Fibroblast of upper back skin (primary cell): Measurements from ENCODE around the gene OR52D1.
A peak's percentile ranks its signal among the peaks of the same experiment; 100 is the strongest.

Experiments used
- DNase-seq: peaks from one replicate; pipeline ENCODE4 v3.0.0-alpha.2; 2013

The OR52D1 gene

DNA sequence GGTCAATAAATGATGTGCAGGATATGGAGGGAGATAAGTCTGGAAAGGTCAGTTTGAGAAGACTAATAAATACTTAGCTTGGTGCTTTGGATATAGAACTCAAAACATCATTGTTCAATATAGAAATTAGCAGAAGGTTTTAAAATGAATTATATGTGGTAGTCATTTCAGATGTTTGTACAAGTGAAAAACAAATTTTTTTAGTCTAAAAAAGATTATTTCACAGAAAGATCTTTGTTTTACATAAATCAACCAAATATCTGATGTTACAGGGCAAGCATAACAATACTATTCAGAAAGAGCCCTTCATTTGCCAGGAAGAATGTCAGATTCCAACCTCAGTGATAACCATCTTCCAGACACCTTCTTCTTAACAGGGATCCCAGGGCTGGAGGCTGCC lies at the start of gene OR52D1:
OR52D1 (plus strand) TSS at position 301 of the 400 bp plus-strand sequence; CDS start at position 323, 22 bp downstream.
- no peak for DNase-seq

DNA sequence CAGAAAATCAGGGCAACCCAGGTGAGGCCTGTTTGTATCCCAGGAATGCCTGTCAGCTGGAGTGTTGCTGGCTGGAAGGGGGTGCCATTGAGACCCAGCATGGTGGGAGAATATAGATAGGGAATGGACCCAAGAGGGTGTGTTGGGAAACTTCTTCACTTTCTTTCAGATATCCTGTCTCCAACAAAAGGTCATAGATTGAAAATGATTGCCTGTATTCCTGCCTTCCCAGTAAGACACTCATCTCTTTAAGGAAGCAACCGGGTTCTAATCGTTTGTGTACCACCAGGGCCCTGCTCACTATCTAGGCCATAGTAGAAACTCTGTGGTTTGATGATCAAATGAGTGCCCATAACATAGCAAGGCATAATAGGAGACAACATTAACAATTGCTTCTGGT lies 47.1 kb upstream of the OR52D1 start, which contains the start of gene OR51I1:
OR51I1 (minus strand) TSS at position 101 of the 400 bp plus-strand sequence; CDS start at position 101, 0 bp downstream.
- no peak for DNase-seq

DNA sequence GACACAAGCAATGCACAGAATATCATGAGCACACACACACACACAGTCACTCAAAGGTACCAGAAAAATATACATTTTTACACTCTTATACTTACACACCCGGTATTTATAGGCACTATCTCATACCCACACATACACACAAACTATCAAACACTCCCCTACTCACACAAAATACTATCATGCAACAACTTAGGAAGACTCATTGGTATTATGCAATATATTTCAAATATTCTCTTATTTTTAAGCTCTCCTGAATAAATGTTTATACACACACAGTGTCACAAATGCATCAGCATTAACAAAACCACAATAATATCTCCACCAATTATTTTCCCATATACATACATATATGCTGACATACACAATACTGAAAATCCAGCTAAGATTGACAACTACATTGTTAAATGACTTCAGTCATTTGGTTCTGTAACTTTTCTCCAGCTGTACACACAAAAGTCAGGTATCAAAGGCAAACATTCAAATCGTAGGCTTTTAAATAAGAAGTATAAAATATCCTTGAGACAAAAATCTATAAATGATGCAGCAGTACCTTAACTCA lies 44.6 kb upstream of the OR52D1 start:
- no peak for DNase-seq

DNA sequence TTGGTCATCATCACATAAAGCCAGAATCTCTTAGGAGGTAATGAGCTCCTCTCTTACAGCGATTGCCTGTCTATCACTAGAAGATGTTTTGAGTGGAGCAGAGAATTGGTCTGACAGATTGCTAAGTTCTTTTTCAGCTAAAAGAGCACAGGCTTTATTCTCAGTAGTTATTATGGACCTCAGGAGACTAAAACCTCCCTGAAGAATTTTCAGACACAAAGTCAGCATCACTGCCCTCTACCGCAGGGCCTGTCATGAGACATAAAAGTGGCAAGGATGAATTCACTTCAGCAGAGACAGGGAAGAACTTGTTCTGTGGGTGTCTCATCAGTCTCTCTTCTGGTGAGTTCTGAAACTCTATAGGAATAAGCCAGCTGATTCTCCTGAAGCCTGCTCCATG lies 39.5 kb upstream of the OR52D1 start, which contains the start of gene OR51I2:
OR51I2 (plus strand) TSS at position 301 of the 400 bp plus-strand sequence. CDS start 4,166 bp downstream, outside the sequence.
- DNase-seq: no peak

DNA sequence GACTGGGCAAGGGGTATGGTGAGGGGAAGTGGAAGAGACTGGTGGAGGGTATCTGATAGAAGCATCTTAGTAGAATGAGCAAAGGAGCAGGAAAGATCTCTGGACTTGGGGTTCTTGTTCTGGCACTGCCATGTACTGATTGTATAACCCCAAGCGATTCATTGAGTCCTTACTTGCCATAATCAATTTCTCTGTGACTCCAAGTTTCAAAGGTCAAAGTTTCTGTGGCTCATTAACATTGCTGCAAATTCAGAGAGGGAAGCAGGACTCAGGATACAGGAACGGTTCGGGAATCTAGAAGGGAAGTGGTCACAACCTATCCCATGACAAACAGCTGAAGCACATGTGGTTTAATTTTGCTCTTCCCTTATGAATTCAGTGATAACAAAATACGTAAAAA lies 39.1 kb upstream of the OR52D1 start:
- DNase-seq: no peak

DNA sequence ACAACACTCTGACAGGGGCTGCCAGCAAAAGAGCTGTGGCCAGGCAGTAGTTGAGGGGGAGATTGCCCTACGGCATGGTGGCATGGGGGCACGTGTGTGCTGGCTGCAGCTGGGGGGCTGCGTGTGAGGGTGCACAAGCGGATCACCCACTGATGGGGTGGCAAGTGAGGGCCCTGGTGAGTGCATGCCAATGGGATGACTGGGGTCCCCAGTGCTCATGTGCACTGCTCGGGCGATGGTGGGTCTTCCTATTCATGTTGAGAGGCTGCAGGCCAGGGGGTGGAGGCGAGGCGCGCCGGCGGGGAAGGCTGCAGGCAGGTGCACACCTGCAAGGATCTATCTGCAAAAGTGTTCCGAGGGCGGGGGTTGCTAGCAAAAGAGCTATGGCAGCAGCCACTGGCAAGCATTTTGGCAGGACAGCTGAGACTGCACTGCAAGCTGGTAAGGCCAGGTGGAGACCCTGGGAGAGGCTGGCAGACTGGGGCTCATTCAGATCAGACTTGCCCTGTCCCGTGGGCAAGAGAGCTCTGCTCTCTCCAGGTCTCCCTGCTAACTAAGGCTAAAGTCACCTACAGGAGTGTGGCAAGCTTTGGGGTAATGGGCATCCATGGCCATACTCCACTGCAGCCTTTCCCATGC lies 27.4 kb upstream of the OR52D1 start:
- DNase-seq: no peak

DNA sequence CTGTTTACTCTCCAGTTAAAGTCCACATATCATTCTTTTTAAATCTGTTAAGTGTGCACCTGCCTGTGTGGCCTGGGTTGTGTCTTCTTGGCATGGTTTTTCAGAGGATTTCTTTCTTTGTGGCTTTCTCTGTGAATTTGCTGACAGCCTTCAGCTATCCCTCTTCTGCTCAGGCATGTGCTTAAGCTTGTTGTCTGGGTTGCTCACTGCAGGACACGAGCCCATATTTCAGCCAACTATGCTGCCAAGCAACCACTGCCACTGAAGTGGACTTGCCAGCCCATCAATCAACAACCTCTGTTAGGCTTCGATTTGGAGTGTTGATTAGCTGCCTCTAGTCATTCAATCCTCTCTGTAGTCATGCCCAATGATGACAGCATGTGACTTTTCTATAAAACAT lies 21.0 kb upstream of the OR52D1 start:
- DNase-seq: no peak

DNA sequence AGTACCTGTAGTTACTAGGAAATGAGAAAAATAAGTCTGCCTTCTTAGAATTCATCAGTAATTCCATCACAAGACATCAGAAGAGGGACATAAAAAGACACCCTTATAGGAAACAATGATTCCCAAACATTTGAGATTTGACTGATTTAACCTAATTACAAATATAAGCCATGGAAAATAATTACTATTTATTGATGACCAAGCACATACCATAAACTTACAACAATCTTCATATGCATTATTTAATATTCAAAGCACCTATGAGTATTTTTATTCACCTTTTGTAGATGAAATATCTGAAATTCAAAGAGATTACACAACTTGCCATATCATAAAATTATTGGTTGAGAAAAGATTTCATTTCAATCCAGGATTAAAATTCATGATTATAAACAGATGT lies 14.6 kb upstream of the OR52D1 start:
- no peak for DNase-seq

DNA sequence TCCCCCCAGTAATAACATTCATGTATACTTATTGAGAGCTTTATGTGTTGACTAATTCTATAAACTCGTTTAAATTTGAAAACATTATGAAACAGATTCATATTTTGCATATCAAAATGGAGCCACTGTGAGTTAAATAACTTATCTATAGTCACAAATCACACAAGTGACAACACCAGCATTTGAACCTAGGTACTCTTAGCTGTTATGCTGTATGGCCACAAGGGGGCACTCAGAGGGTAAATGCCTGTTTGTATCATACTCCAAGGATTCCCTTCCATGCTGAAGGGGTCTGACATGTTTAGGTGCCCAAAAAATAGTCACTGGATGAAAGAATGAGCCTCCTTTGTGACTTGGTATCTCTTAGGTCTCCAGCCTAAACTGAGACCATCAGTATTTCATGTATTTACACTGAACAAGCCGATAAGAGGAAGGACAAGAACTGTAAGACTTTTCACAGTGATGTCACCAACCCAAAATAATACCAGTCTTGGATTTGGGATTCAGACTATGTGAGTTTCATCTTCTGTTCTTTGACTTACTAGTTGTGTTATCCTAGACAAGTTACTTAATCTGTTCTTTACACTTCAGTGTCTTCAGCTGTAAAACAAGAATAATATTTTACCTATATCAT lies 12.2 kb upstream of the OR52D1 start:
- peak; percentile 64 for DNase-seq

DNA sequence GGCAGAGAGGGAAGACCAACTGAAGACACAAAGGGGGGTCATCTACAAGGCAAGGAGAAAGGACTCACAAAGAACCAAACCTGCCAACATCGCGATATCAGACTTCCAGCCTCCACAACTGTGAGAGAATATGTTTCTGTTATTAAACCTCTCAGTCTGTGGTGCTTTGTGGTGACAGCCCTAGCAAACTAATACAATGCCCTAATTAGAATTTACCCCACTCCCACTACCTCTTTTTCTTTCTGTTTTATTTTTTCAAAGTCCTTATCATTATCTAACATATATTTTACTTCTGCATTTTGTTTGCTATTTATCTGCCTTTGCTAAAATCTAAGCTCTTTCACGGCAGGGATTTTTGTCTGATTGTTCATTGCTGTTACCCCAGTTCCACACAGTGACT lies 2.5 kb upstream of the OR52D1 start:
- no peak for DNase-seq

DNA sequence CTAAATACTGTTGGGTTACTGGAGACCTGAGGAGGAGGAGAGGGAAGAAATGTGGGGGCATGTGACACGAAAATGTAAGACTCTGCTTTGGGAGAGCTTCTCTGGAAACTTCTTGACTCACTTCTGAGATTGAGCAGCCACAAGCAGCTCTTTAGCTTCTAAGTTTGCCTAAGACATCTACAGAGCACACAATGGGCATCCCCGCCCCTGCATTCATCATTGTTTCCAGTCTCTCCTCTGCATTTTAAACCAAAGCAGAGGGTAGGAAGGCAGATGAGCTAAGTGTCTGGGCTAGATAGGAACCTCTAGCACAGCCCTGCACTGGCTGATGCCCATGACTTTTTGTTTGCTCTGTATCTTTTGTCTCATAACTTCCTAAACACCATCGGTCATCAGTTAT lies 2.1 kb upstream of the OR52D1 start:
- no peak for DNase-seq

DNA sequence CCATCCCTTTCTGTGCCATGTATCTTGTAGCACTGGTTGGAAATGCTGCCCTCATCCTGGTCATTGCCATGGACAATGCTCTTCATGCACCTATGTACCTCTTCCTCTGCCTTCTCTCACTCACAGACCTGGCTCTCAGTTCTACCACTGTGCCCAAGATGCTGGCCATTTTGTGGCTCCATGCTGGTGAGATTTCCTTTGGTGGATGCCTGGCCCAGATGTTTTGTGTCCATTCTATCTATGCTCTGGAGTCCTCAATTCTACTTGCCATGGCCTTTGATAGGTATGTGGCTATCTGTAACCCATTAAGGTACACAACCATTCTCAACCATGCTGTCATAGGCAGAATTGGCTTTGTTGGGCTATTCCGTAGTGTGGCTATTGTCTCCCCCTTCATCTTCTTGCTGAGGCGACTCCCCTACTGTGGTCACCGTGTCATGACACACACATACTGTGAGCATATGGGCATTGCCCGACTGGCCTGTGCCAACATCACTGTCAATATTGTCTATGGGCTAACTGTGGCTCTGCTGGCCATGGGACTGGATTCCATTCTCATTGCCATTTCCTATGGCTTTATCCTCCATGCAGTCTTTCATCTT lies 414 bp downstream of the OR52D1 start:
- DNase-seq: no peak

DNA sequence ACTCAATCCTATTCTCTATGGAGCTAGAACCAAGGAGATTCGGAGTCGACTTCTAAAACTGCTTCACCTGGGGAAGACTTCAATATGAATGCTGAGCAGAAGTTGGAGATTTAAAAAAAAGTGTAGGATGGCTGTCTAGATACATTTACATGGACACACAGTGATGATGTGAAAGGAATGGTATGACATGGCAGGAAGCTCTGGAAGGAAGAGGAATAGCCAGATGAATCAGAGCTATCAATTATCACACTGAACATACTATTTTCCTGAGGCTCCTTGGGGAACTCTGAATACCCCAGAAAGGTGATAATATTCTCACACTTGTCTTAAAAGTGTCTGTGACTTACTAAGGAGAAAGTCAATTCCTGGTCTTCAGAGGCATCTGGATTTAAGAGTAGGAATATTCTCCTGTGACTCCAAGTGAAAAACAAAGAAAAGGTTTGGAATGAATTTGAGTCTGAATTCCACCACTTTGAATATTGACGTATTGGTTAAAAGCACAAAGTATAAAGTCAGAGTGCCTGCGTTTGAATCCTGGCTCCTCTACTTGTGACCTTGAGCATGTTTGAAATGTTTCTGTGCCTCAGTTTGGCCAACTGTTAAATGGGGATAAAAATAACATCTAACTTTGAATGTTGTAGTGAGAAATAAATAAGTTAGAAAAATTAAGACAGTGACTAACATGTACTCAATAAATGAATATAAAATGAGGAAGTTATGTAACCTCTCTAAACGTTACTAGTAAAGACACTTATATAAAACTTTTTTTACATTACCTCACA lies 1.3 kb downstream of the OR52D1 start:
- DNase-seq: peak; percentile 73

DNA sequence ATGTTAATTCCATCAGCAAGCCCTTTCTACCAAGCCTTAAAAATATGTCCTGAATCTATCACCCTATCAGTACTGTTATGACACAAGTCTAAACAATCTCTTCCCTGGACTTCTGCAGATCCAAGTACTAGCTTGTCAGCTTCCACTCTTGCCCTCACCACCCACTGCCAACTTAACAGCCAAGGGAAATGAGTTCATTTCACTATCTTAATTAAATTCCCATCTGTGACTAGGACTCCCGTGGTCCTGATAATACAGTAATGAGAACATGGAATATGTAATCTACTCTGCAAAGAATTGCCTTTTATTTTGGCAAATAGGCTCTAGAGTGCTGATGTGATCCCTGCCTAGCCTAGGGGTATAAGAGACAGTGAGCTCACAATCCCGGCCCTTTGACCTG lies 11.2 kb downstream of the OR52D1 start:
- no peak for DNase-seq

DNA sequence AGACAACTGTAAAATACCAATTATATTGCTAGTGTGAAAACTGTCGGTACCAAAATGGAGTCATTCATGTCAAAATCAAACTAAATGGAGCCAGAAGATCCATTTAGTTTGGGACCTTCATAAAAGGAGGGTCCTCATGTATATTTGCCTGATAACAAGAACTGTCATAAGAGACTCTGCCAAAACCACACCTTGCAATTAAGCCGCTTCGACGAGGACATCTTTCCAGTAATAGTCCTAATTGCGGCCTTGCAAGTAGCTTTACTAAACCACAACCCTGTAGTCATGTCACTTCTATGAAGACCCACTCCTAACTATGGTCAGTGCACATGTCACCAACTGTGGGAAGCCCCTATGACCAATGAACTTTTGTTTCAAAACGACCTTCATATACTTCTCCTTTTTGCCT lies 11.9 kb downstream of the OR52D1 start:
- DNase-seq: no peak

DNA sequence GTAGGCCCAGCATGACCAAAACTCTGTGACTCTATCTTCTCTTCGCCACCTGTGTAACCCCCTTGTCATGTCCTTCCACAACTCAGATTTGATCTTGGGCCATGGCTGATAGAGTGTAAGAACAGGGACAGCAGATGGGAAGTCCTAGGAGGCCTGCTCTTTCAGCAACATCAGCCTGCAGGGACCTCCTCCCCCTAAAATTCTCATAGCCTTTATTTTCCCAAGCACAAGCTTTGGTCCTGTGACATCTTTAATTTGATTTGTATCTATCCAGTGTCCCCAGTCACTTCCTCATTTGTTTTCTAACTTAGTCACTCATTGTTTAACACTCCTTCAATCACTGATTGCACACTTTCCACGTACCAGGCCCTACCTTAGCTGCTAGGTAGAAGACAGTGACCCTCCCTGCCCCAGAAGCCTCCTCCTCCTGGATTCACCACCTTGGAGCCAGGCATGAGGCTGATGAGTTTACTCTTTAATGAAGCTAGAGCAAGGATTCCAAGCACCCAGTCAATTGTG lies 16.0 kb downstream of the OR52D1 start:
- no peak for DNase-seq

DNA sequence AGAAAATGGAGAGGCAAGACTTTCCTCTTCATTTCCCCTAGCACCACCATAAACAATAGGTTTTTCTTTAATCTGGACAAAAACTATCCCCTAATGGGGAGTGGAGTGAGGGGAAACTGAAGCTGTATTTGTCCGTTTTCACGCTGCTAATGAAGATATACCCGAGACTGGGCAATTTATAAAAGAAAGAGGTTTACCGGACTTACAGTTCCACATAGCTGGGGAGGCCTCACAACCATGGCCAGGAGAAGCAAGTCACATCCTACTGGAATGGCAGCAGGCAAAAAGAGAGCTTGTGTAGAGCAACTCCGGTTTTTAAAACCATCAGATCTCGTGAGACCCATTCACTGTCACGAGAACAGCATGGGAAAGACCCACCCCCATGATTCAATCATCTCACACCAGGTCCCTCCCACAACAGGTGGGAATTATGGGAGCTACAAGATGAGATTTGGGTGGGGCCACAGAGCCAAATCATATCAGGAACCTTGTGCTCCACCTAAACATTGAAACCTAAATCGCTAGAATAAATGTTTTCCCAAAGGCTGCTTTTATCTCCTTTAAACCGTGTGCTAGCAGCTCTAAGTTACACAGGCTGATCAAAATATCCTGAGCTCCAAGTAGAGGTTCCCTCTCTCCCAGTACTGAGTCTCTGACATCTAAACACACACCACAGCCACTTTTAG lies 17.0 kb downstream of the OR52D1 start:
- no peak for DNase-seq

DNA sequence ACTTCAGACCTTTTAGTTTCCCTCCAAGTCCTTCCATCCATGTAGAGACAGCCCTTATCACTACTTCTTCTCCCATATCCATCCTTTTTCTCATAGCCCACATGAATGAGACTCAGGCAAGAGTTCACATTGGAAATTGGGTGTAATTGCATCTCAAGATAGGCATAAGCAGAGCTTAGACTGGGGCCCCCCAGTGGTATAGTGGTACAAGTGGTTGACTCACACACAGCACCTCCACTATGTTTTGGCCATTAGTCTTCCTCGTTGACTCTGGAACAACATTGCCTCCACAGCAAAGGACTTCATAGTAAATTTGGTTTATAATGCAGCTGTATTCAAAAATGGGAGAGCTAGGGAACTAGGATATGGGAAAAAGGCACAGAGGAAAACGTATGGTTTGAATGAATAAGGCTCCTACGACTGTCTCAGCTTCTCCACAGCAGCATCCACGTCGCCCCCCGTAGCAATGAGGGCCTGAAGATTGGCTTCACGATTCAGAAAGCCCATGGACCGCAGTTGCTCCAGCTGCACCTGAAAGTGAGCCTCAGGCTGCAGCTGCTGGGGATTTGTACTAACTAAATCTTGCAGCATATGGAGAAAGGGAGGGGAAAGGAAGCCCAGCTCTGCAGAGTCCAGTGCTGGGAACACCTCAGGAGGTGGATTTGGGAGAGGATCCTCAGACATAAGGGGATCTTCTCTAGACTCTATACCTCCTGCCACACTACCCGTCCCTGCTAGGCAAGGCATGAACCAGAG lies 18.9 kb downstream of the OR52D1 start:
- no peak for DNase-seq

DNA sequence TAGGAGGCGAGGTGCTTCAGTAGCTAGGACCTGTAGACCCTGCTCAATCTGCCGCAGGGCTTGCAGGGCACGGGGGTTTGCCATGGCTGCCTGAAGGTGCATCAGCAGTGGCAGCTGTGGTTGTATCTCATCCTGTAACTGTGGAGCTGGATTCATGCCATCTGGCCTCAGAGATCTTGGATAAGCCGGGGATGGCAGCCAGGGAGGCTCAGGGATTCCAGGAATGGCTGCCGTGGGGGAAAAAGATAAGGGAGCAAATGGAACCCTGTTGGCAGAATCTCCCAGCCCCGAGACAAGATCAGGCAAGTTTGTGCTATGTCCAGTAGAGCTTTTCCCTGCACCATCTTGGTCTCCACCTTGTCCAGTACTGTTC lies 19.4 kb downstream of the OR52D1 start:
- no peak for DNase-seq

DNA sequence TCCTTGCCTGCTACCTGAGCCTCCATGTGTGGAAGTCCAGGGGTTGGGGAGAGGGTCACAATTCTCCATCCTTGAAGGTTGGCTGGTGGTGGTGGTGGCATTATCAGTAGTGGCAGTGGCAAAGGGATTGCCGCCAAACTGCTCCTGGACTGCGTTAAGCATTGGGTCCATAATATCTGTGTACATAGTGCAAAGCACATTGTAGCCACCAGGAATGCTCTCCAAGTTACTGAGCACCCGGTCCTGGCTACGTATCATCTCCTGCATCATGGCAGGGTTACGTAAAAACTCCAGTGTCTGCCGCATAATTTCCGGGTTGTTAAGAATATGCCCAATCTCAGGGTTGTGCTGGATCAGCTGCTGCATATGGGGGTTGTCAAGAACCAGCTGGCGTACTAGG lies 20.1 kb downstream of the OR52D1 start:
- no peak for DNase-seq

DNA sequence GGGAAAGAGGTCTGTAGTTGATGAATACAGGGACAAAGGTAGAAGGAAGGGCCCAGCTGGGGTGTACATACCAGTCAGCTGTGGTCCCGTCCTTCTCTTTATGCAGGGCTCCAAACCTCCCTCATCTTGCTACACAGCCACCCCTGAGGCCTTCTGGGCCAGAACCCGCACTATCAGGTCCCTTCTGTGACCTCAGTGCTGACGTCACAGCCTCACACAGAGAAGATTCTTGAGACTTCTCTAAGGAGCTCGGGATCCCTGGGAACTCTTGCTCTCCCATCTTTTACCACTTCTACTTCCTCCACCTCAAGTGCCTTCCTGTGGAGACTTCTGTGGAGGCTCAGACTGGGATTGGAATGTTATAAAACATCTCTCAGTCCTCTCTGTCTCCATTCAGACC lies 21.3 kb downstream of the OR52D1 start, which contains the start of gene UBQLN3:
UBQLN3 (minus strand) TSS at position 155 of the 400 bp plus-strand sequence. CDS start 399 bp downstream, outside the sequence.
- DNase-seq: no peak
